Renal pelvis (tissue), 4 donors: Measurements from ENCODE around the gene LYPLA2. TPM values are rescaled to one million over a fixed set of nuclear protein-coding genes. Genes with fewer than 3 reads are reported as not detected.
A peak's percentile ranks its signal among the peaks of the same experiment; 100 is the strongest.
"Not testable (repeated sequence)": the region's sequence is repeated elsewhere in the genome, so short reads cannot be mapped to it uniquely, and the experiment has no call there.

Experiments used
- DNase-seq: peaks from one replicate; pipeline ENCODE4 v3.0.0-alpha.2; 2013
- polyA plus RNA-seq, 3 donors: library from polyadenylated mRNA; unstranded; fragments of 120-200 nt; gene quantifications; one replicate each; pipeline ENCODE4 v1.2.1, GENCODE V29; 2013; ENCODE audit not compliant: insufficient read length in 3 of 3

Gene LYPLA2
- polyA plus RNA-seq, 3 donors: 72.4 to 87.2 (median 78.9) TPM

- DNase-seq: no peak
Measured at GRCh38 chr1:23825762-23826522, 35.0 kb downstream of the LYPLA2 start.

GRCh38 chr1:23826590-23826989 is 35.6 kb downstream of the LYPLA2 start:
- not testable (repeated sequence) for DNase-seq

- no peak for DNase-seq
Measured at GRCh38 chr1:23827717-23828116, 36.8 kb downstream of the LYPLA2 start.

- DNase-seq: not testable (repeated sequence)
Measured at GRCh38 chr1:23834156-23834555, 43.2 kb downstream of the LYPLA2 start.

- DNase-seq: no peak
Measured at GRCh38 chr1:23836037-23836436, 45.1 kb downstream of the LYPLA2 start.

- DNase-seq: no peak
Measured at GRCh38 chr1:23837908-23838307, 47.0 kb downstream of the LYPLA2 start.

- DNase-seq: peak; percentile 43
Measured at GRCh38 chr1:23838401-23838866, 47.5 kb downstream of the LYPLA2 start.

GRCh38 chr1:23843644-23844043 is 52.7 kb downstream of the LYPLA2 start:
- DNase-seq: no peak

Other genes with a start within 250 kb of the LYPLA2 start
- gene ID3, start 231.6 kb upstream of the LYPLA2 start, polyA plus RNA-seq: 100 to 1,000 TPM; 319 to 396 (median 378) TPM
- 1,000 to 10,000 TPM; 2,047 to 2,741 (median 2,177) TPM for gene RPL11, start 99.3 kb upstream of the LYPLA2 start, polyA plus RNA-seq
- gene ELOA, start 47.7 kb upstream of the LYPLA2 start, polyA plus RNA-seq: 10 to 100 TPM; 34.3 to 38.2 (median 36.0) TPM
- gene PITHD1, start 12.7 kb upstream of the LYPLA2 start, polyA plus RNA-seq: 10 to 100 TPM; 59.4 to 63.3 (median 60.3) TPM
- gene GALE, start 9.6 kb downstream of the LYPLA2 start, polyA plus RNA-seq: 10 to 100 TPM; 38.2 to 44.2 (median 38.9) TPM
- 10 to 100 TPM; 74.2 to 86.7 (median 76.9) TPM for gene HMGCL, start 34.3 kb downstream of the LYPLA2 start, polyA plus RNA-seq
- gene FUCA1, start 77.1 kb downstream of the LYPLA2 start, polyA plus RNA-seq: 10 to 100 TPM; 35.3 to 40.4 (median 40.0) TPM
- under 1 TPM; 0.12 to 0.17 (median 0.14) TPM for gene CNR2, start 122.2 kb downstream of the LYPLA2 start, polyA plus RNA-seq
- gene PNRC2, start 168.7 kb downstream of the LYPLA2 start, polyA plus RNA-seq: 100 to 1,000 TPM; 213 to 233 (median 214) TPM
- gene SRSF10, start 189.2 kb downstream of the LYPLA2 start, polyA plus RNA-seq: 100 to 1,000 TPM; 180 to 269 (median 237) TPM